ENCODE results near the gene PTPN14.
"Not testable (repeated sequence)": the region's sequence is repeated elsewhere in the genome, so short reads cannot be mapped to it uniquely, and the experiment has no call there.

The PTPN14 gene

GRCh38 chr1:214403431-214403830 lies 148.0 kb downstream of the PTPN14 start:
- no peak for DNase-seq (ENCODE audit: low read depth in 1 of 2, low spot score in 1 of 2)

DNA sequence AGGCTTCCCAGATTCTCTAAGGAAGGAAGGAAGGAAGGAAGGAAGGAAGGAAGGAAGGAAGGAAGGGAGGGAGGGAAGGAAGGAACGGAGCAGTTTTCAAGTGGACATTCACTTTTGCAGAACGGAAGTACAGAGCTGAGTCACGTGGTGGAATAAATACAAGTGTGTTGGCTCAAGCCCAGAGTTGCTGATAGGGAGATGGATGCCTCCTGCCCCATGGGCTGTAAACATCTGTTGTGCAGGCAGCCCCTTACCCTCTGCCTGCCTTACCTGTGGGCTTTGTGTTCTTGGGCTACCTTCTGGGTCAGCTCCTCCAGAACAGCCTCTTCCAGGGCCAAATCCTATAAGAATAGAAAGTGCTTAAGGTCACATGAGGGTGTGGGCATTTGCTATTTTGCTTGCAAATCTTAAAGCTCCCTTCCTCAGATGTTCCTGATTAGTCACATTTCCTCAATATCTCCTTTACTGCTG lies 148.8 kb downstream of the PTPN14 start:
- DNase-seq (ENCODE audit: low read depth in 1 of 2, low spot score in 1 of 2), result no peak

DNA sequence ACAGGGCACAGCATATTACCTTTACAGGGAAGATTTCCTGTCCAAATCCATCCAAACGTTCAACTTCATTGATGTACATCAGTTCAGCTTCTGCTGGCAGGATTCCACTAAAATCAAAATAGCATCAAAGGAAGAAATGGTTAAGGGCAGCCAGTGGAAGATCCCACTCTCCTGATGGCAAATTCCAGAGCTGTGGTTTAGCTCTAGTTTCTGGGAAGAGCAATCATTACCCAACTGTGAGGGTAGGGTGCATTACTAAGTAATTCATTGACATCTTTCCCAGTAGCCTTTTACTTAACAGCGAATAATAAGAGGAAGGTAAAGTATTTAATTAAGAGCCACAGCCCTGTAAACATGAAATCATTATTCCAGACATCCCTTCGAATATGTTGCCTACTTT lies 149.7 kb downstream of the PTPN14 start:
- no peak for DNase-seq (ENCODE audit: low read depth in 1 of 2, low spot score in 1 of 2)

GRCh38 chr1:214400131-214400530 lies 151.3 kb downstream of the PTPN14 start:
- no peak for DNase-seq (ENCODE audit: low read depth in 1 of 2, low spot score in 1 of 2)

DNA sequence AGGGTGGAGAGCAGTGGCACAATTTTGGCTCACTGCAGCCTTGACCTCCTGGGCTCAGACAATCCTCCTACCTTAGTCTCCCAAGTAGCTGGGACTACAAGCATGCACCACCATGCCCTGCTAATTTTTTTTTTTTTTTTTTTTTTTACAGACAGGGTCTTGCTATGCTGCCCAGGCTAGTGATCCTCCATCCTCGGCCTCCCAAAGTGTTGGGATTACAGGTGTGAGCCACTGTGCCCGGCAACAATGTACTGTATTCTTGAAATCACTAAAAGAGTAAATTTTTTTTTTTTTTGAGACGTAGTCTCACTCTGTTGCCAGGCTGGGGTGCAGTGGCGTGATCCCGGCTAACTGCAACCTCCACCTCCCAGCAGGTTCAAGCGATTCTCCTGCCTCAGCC lies 152.9 kb downstream of the PTPN14 start:
- DNase-seq (ENCODE audit: low read depth in 1 of 2, low spot score in 1 of 2), result no peak

DNA sequence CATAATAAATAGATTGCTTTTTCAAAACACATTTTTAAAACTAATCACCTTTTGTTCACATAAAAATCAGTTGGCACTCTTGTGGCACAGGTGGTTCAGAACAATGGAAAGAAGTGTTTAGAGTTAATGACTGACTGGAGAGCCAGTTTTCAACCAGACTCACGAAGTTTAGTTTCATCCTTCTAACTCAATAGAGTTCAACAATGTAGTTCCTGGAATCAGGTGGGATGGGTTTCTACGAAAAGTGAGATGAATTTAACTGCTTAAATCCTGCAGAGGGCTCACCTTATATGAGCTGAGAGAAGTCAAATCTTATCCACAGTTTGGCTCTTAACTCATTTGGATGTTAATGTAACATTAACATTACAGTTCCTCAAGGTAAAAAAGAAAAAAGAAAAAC lies 153.9 kb downstream of the PTPN14 start:
- no peak for DNase-seq (ENCODE audit: low read depth in 1 of 2, low spot score in 1 of 2)

- no peak for DNase-seq (ENCODE audit: low read depth in 1 of 2, low spot score in 1 of 2)
These were observed 155.1 kb downstream of the PTPN14 start for GRCh38 chr1:214396330-214396729.

- DNase-seq (ENCODE audit: low read depth in 1 of 2, low spot score in 1 of 2), result not testable (repeated sequence)
These were observed 156.8 kb downstream of the PTPN14 start for GRCh38 chr1:214394569-214394968.

GRCh38 chr1:214393086-214393485 lies 158.3 kb downstream of the PTPN14 start:
- no peak for DNase-seq (ENCODE audit: low read depth in 1 of 2, low spot score in 1 of 2)

DNA sequence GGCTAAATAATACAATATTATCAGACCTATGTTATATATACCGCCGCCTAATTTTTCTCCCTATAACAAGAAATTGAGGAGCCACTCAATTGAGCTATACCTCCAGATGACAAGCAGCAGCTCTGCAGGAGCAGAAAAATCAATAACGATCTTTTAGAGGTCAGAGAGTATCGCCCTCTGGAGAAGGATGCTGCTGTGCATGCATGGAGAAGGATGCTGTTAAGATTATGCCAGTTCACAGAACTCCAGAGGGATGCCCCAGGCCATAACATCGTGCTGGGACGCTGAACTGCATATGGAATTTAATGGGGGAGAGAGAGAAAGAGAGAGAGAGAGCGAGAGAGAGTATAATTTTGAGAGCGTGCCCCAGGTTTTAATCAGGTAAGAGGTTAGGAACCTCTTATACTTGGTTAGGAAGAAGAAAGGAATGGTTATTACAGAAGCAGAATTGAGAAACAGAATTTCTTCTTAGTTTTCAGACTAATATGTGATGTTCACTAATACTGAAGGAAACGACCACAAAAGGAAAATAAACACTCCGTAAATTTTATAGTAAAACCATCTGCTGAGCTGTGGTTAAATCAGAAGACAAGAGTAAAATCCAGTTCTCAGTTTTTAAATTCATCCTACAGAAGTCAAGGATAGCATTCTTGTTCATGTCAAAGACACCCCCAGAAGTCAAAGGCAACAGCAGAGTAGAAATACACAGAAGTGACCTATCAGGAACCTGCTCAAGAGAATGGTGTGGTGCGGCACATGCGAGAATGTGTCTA lies 159.3 kb downstream of the PTPN14 start:
- DNase-seq (ENCODE audit: low read depth in 1 of 2, low spot score in 1 of 2), result no peak

DNA sequence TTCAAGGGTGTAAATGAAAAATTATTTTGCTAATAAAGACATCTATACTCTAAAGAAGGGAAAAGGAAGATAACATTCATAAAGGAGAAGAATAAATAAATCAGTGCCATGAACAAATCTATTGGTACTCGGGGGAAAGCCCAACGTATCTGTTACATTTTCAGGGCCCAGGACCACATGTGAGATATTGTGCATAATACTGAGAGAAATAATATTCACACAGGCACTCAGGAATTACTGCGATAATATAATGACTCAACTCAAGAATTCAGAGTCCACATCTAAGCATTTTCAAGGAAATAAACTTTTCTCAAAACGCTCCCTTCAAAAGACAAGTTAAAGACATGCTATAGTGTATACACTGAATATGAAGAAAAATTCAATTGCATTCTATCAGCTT lies 161.7 kb downstream of the PTPN14 start:
- no peak for DNase-seq (ENCODE audit: low read depth in 1 of 2, low spot score in 1 of 2)

GRCh38 chr1:214386747-214387146 lies 164.7 kb downstream of the PTPN14 start:
- DNase-seq (ENCODE audit: low read depth in 1 of 2, low spot score in 1 of 2), result no peak

GRCh38 chr1:214386333-214386732 lies 165.1 kb downstream of the PTPN14 start:
- DNase-seq (ENCODE audit: low read depth in 1 of 2, low spot score in 1 of 2), result no peak

DNA sequence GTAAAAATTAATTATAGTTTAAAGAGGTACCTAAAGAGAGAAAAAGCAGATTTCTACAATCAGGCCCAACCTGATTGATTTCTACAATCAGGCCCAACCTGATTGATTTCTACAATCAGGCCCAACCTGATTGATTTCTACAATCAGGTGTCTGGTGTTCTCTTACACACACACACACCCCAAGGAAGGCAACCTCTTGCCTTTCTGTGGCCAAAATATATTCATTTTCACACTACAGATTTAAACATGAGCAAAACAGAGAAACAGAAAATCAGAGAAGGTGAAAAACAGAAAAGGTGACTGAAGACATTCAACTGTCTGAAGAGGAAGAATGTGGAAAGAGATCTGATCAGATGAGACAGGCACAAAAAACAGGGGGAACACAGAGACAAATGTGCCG lies 166.0 kb downstream of the PTPN14 start:
- no peak for DNase-seq (ENCODE audit: low read depth in 1 of 2, low spot score in 1 of 2)

- no peak for DNase-seq (ENCODE audit: low read depth in 1 of 2, low spot score in 1 of 2)
These were observed 166.9 kb downstream of the PTPN14 start for GRCh38 chr1:214384373-214385079.

DNA sequence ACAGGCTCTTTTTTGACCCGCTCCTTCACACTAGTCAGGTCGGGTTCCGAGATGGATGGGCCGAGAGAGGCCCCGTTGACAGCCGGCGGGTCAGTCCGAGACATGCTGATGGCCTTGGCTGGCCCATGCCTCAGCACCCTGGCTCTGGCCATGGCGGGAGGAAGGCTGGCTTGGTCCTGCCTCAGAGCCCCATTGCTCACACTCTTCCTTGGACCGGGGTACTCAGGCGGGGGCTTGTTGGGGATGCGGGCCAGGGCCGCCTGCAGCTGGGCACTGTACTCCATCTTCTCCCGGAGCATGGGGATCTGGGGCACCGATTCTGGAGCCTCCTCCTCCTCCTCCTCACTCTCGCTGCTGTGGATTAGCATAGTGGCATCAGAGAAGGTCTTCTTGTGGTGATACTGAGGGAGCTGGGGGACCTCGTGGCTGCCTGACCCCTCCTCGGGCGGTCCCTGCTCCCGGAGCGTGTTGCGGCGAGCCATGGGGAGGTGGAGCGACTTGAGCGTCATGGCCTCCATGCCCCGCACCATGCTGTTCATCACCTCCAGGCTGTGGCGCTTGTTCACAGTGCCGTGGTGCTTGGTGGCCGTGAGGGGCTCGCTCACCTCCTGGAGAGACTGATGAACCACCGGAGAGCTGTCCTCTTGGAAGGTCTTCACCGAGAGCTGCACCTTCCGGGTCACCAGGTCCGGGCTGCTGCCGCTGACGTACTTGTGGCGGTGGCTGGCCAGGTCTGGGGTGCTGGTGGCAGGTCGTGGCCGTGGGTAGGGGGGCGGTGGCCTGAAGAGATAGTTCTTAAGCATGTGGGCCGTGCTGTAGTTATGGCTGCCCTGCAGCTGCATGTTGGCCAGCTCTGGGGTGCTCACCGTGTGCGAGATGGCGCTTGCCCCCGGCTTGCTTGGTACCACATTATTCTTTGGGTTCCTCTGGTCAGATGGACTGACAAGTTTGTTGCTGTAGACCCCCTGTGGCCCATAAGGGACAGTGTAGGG lies 167.7 kb downstream of the PTPN14 start:
- no peak for DNase-seq (ENCODE audit: low read depth in 1 of 2, low spot score in 1 of 2)

DNA sequence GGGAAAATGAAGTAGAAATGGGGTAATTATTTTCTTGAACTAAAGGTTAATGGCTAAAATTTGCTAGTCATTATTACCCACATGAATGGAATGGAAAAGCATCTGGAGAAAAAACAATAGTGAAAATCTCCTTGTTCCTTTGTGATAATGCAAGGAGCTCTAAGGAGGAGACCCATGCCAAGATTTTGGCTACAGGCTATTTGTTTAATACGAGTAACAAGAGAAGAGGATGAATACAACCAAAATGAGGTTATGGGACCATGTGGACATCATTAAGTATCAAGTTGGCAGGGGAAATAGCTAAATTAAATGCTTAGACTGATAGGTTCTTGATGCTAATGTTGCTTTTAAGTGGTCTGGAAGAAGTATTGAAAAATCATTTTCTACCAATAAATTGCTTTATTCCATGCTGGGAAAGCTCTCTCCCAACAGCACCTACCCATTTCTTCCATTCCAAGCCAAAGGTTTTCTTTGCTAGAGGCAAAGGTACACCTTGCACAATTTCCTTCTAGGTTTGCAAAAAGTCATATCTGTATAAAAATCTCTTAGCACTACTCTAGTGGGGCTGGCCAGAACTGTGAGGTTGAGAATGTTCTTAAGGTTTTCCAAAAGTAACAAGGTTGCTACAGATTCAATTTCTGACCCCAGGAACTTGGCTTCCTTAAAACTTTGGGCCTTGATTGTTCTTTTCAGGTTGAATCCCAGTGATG lies 170.3 kb downstream of the PTPN14 start:
- no peak for DNase-seq (ENCODE audit: low read depth in 1 of 2, low spot score in 1 of 2)

DNA sequence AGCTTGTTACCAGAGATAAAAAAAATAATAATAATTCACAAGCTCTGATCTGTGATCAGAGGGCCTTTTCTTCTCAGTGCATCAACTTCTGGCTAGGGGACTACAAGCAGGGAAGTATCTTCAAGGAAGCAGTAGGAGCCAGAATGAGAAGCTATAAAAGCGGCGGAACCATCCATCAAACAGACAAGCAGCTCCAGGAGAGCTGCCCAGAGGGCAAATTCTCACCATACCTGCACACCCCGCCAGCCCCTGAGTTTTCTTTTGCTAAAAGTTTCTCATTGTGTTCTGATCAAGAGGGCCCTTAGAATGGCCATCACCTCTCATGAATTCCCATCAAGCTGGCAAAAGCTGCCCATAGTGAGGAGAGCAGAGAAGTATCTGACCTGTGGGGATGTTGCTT lies 171.0 kb downstream of the PTPN14 start:
- DNase-seq (ENCODE audit: low read depth in 1 of 2, low spot score in 1 of 2), result no peak

- DNase-seq (ENCODE audit: low read depth in 1 of 2, low spot score in 1 of 2), result no peak
These were observed 172.0 kb downstream of the PTPN14 start for GRCh38 chr1:214379236-214379970.

- no peak for DNase-seq (ENCODE audit: low read depth in 1 of 2, low spot score in 1 of 2)
These were observed 172.9 kb downstream of the PTPN14 start for GRCh38 chr1:214378492-214378891.

All from stimulated activated CD4-positive, alpha-beta T cell treated with anti-CD3 and anti-CD28 coated beads, Interleukin-15, amount 100 ng/mL, for 1 hour (primary cell).